ENCODE data around the gene ARID3C.

DNA sequence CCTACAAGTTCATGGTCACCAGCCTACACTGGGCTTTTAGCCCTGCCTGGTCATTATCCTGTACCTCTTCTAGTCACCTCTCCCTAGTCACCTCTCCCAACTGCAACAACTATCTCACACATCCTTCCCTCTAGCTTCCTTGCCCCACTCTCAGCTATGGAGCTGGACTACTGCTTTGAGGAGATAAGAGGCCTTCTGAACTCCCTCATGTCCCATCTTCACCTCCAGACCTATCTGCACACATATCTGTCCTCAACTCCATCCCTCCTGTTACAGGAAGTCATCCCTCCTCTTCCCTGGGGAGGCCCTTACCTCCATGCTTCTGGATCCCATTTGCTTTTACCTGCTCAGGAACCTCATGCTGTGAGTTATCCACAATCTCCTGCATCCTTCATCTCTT, 22.7 kb downstream of the ARID3C start:
- TF ChIP-seq, protein P1, sequence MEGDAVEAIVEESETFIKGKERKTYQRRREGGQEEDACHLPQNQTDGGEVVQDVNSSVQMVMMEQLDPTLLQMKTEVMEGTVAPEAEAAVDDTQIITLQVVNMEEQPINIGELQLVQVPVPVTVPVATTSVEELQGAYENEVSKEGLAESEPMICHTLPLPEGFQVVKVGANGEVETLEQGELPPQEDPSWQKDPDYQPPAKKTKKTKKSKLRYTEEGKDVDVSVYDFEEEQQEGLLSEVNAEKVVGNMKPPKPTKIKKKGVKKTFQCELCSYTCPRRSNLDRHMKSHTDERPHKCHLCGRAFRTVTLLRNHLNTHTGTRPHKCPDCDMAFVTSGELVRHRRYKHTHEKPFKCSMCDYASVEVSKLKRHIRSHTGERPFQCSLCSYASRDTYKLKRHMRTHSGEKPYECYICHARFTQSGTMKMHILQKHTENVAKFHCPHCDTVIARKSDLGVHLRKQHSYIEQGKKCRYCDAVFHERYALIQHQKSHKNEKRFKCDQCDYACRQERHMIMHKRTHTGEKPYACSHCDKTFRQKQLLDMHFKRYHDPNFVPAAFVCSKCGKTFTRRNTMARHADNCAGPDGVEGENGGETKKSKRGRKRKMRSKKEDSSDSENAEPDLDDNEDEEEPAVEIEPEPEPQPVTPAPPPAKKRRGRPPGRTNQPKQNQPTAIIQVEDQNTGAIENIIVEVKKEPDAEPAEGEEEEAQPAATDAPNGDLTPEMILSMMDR (conservative IDR thresholded peaks at IDR 0.05; ENCODE audit: low read length): no peak
- no peak for TF ChIP-seq EZH2phosphoT487 (IDR thresholded peaks at IDR 0.05; ENCODE audit: borderline replicate concordance)

All from Loucy (cell line).